IPS-NIHi11 (cell line): ENCODE measurements around the gene MED13L.
"Not testable (repeated sequence)": the region's sequence is repeated elsewhere in the genome, so short reads cannot be mapped to it uniquely, and the experiment has no call there.

Experiments
- DNase-seq: peaks from one replicate; pipeline ENCODE4 v3.0.0; 2012; ENCODE audit warnings: mixed read lengths, low spot score

MED13L gene

GRCh38 chr12:116303929-116304328 is 26.4 kb upstream of the MED13L start:
- DNase-seq = no peak

- DNase-seq = no peak
Measured at GRCh38 chr12:116303066-116303465, 25.6 kb upstream of the MED13L start.

GRCh38 chr12:116302166-116303058 is 24.9 kb upstream of the MED13L start:
- no peak for DNase-seq

GRCh38 chr12:116301621-116302020 is 24.1 kb upstream of the MED13L start:
- no peak for DNase-seq

- no peak for DNase-seq
Measured at GRCh38 chr12:116299665-116300328, 22.3 kb upstream of the MED13L start.

GRCh38 chr12:116299064-116299463 is 21.6 kb upstream of the MED13L start:
- no peak for DNase-seq

- DNase-seq = no peak
Measured at GRCh38 chr12:116298578-116298977, 21.1 kb upstream of the MED13L start.

- DNase-seq = no peak
Measured at GRCh38 chr12:116297224-116297834, 19.8 kb upstream of the MED13L start.

- DNase-seq = no peak
Measured at GRCh38 chr12:116295327-116296263, 18.1 kb upstream of the MED13L start.

GRCh38 chr12:116294454-116295165 is 17.1 kb upstream of the MED13L start:
- no peak for DNase-seq

GRCh38 chr12:116293687-116294453 is 16.4 kb upstream of the MED13L start:
- no peak for DNase-seq

GRCh38 chr12:116291218-116291617 is 13.7 kb upstream of the MED13L start:
- no peak for DNase-seq

GRCh38 chr12:116288735-116289134 is 11.2 kb upstream of the MED13L start:
- no peak for DNase-seq

- no peak for DNase-seq
Measured at GRCh38 chr12:116287842-116288301, 10.4 kb upstream of the MED13L start.

- DNase-seq = no peak
Measured at GRCh38 chr12:116284396-116284795, 6.9 kb upstream of the MED13L start.

GRCh38 chr12:116283881-116284280 is 6.4 kb upstream of the MED13L start:
- not testable (repeated sequence) for DNase-seq

- DNase-seq = no peak
Measured at GRCh38 chr12:116282371-116283286, 5.1 kb upstream of the MED13L start.

GRCh38 chr12:116280595-116281290 is 3.2 kb upstream of the MED13L start:
- DNase-seq = no peak

GRCh38 chr12:116278667-116279066 is 1.2 kb upstream of the MED13L start:
- no peak for DNase-seq
